SK-N-SH (cell line): ENCODE data around the gene CTBP1. TPM values are rescaled to one million over a fixed set of nuclear protein-coding genes. Genes with fewer than 3 reads are reported as not detected.
"Not testable (repeated sequence)": the region's sequence is repeated elsewhere in the genome, so short reads cannot be mapped to it uniquely, and the experiment has no call there.

Experiments used
- CTCF ChIA-PET: fragments of 300-600, 350-600 bp; formaldehyde crosslinking; extraction: SDS; loops from one replicate; lab custom pipeline; 2021; lab: Yijun Ruan, JAX
- POLR2A ChIA-PET: fragments of 350-600 bp; sonication (Branson Sonifier 250); formaldehyde crosslinking; extraction: SDS; loops from one replicate; lab custom pipeline; 2020; ENCODE audit warnings: antibody characterized with exemption, inconsistent platforms; lab: Yijun Ruan, JAX
- DNase-seq: peaks from one replicate; pipeline ENCODE4 v3.0.0; 2012
- H2AFZ ChIP-seq: fragments of 200-600 bp; sonication (generic); 2 replicates; pipeline ENCODE4 v1.8.1; 2016; ENCODE audit warnings: antibody characterized with exemption, mild to moderate bottlenecking, low read depth
- H3F3A ChIP-seq: fragments of 200-600 bp; sonication (generic); replicated peaks from 2 replicates; pipeline ENCODE3; 2016; ENCODE audit warnings: antibody characterized with exemption, mild to moderate bottlenecking; ENCODE audit not compliant: insufficient read depth
- H3K27ac ChIP-seq, 2 experiments: fragments of 200-500 bp in 1 of 2; fragments of 200-600 bp in 1 of 2; sonication (Bioruptor generic) in 1 of 2; sonication (generic), shearing (Covaris generic) in 1 of 2; 2 replicates each; pipeline versions ENCODE4 v1.5.1 to v1.6.1; 2014 to 2016; ENCODE audit warnings: low read depth in 2 of 2, inconsistent platforms in 1 of 2, low read length in 1 of 2, mild to moderate bottlenecking in 1 of 2, mixed read lengths in 1 of 2
- H3K27me3 ChIP-seq: fragments of 200-600 bp; sonication (generic), shearing (Covaris generic); 2 replicates; pipeline ENCODE4 v1.6.1; 2016; ENCODE audit warnings: mixed run types; ENCODE audit not compliant: insufficient read depth
- H3K36me3 ChIP-seq, 2 experiments: fragments of 200-500 bp in 1 of 2; fragments of 200-600 bp in 1 of 2; sonication (Bioruptor generic) in 1 of 2; sonication (generic) in 1 of 2; replicated peaks in 1 of 2; 2 replicates each; pipeline versions ENCODE3 to v1.5.1; 2014 to 2016; ENCODE audit warnings: low read length in 1 of 2, mild to moderate bottlenecking in 1 of 2; ENCODE audit not compliant: insufficient read depth in 2 of 2, control insufficient read depth in 1 of 2
- H3K4me1 ChIP-seq, 2 experiments: fragments of 200-500 bp in 1 of 2; fragments of 200-600 bp in 1 of 2; sonication (Bioruptor generic) in 1 of 2; sonication (generic), shearing (Covaris generic) in 1 of 2; 2 replicates each; pipeline versions ENCODE4 v1.5.1 to v1.6.1; 2014 to 2016; ENCODE audit warnings: low read depth in 1 of 2, low read length in 1 of 2, mixed run types in 1 of 2; ENCODE audit not compliant: insufficient read depth in 2 of 2, control insufficient read depth in 1 of 2
- H3K4me2 ChIP-seq: fragments of 200-600 bp; sonication (generic), shearing (Covaris generic); 2 replicates; pipeline ENCODE4 v1.6.1; 2017; ENCODE audit warnings: mixed run types
- H3K4me3 ChIP-seq, 2 experiments: fragments of 200-500 bp in 1 of 2; fragments of 200-600 bp in 1 of 2; sonication (Bioruptor generic) in 1 of 2; sonication (generic), shearing (Covaris generic) in 1 of 2; 2 replicates each; pipeline versions ENCODE4 v1.5.1 to v1.8.1; 2014 to 2016; ENCODE audit warnings: low read depth in 2 of 2, inconsistent platforms in 1 of 2, low read length in 1 of 2, mild to moderate bottlenecking in 1 of 2, mixed read lengths in 1 of 2, moderate library complexity in 1 of 2
- H3K79me2 ChIP-seq: fragments of 200-600 bp; sonication (generic); 2 replicates; pipeline ENCODE4 v1.8.1; 2017; ENCODE audit warnings: mild to moderate bottlenecking; ENCODE audit not compliant: insufficient read depth
- H3K9ac ChIP-seq: fragments of 200-600 bp; sonication (generic); 2 replicates; pipeline ENCODE4 v1.6.1; 2017; ENCODE audit warnings: mixed run types
- H3K9me2 ChIP-seq: fragments of 200-600 bp; sonication (generic); 2 replicates; pipeline ENCODE4 v1.6.1; 2017; ENCODE audit warnings: mixed run types
- H3K9me3 ChIP-seq: fragments of 200-600 bp; sonication (generic); 2 replicates; pipeline ENCODE4 v1.6.1; 2017; ENCODE audit warnings: mixed run types, mild to moderate bottlenecking, moderate library complexity
- H4K20me1 ChIP-seq: fragments of 200-600 bp; sonication (generic); 2 replicates; pipeline ENCODE4 v1.6.1; 2017; ENCODE audit warnings: mild to moderate bottlenecking, mixed run types; ENCODE audit not compliant: insufficient read depth
- FOXJ3 ChIP-seq: sonication (generic); formaldehyde crosslinking; IDR thresholded peaks from 2 replicates; pipeline ENCODE4 v1.5.1; 2020; ENCODE audit warnings: mild to moderate bottlenecking, missing genetic modification reagents
- FOXM1 ChIP-seq: IDR thresholded peaks from 2 replicates; pipeline ENCODE4 v1.4.0; 2012; ENCODE audit warnings: low read depth, mild to moderate bottlenecking
- GABPA ChIP-seq: IDR thresholded peaks from 2 replicates; pipeline ENCODE4 v1.4.0; 2012; ENCODE audit warnings: low read depth, mild to moderate bottlenecking
- RAD21 ChIP-seq: IDR thresholded peaks from 2 replicates; pipeline ENCODE4 v1.6.1; 2012; ENCODE audit warnings: mild to moderate bottlenecking, low read length
- SMC3 ChIP-seq: IDR thresholded peaks from 2 replicates; pipeline ENCODE4 v1.6.1; 2012; ENCODE audit warnings: low read depth, low read length, improper control_type of control experiment
- TAF1 ChIP-seq: IDR thresholded peaks from 2 replicates; pipeline ENCODE4 v1.6.1; 2012; ENCODE audit warnings: low read depth, mild to moderate bottlenecking, low read length, moderate library complexity, borderline replicate concordance
- TEAD4 ChIP-seq: IDR thresholded peaks from 2 replicates; pipeline ENCODE4 v1.4.0; 2012; ENCODE audit warnings: mild to moderate bottlenecking, borderline replicate concordance; ENCODE audit not compliant: insufficient read depth
- YY1 ChIP-seq: IDR thresholded peaks from 2 replicates; pipeline ENCODE4 v1.4.0; 2012; ENCODE audit warnings: low read depth, mild to moderate bottlenecking
- WGBS: methylation state at CpG from one replicate; pipeline ENCODE4 v1.1.6; 2017; ENCODE audit warnings: low lambda C conversion rate; 5-methylcytosine and 5-hydroxymethylcytosine counted together
- polyA plus RNA-seq, 3 experiments: library from polyadenylated mRNA; depleted of rRNA; stranded (reverse); fragments of >200 nt; gene quantifications; 2 replicates each; pipeline ENCODE4 v1.2.3, GENCODE V29; 2012
- TF ChIP-seq, protein P1 (sequence below): IDR thresholded peaks from 2 replicates; pipeline ENCODE4 v1.4.0; 2012; ENCODE audit warnings: low read depth, borderline replicate concordance
- TF ChIP-seq, protein P2 (sequence below): fragments of 200-600 bp; sonication (generic); IDR thresholded peaks from 2 replicates; pipeline ENCODE4 v1.6.1; 2017; ENCODE audit warnings: antibody characterized with exemption, mild to moderate bottlenecking, moderate library complexity
- TF ChIP-seq, protein P3 (sequence below): IDR thresholded peaks from 2 replicates; pipeline ENCODE4 v1.4.0; 2012; ENCODE audit warnings: low read depth, borderline replicate concordance

The CTBP1 gene
- polyA plus RNA-seq, 1 of the 3 experiments (the other 2 are of a cell fraction), result 183 TPM

DNA sequence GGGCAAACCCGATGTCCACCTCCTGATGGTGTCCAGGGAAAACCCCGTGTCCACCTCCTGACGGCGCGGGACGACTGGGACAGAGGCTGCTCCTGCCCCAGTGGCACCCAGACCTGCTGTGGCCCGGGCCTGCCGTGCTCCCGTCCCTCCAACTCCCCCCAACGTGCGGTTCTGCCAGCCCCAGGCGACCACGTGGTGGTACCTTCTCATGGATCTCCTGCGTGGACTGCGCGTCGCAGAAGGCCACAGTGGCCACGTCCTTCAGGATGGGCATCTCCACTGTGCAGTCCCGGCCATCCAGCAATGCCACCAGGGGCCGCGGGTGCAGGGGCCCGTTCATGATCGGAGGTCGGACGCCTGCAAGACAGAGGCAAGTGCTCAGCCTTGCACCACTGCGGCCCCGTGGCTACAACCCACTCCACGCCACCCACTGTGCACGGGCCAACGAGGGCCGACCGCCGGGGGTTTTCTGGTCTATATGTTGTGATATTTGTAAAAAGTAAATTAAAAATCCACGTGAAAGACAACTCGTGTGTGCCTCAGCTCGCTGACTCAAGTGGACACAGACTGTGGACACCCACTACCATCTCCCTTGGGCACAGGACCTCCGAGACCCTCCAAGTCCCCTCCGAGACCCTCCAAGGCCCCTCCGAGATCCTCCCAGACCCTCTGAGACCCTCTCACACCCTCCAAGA, 10.8 kb downstream of the CTBP1 start:
- Histone ChIP-seq H3K9me2 (no peaks in the 10 kb centered on the region), H3K79me2 (peaks cover 50% of the 10 kb centered on the region), H3K4me2 (no peak overlapping the region), H3K4me3 (no peak overlapping the region), H3K36me3 (peaks cover 6 to 72% of the 10 kb centered on the region in 2 experiments), H4K20me1 (peaks cover 56% of the 10 kb centered on the region), H3K27me3 (no peaks in the 10 kb centered on the region), H3K9ac (no peak overlapping the region), H2AFZ (no peak overlapping the region), H3F3A (no peaks in the 10 kb centered on the region), H3K9me3 (no peaks in the 10 kb centered on the region), H3K4me1 (peaks cover 0 to 25% of the 10 kb centered on the region in 2 experiments; a peak in 1 of 4 replicates), H3K27ac (no peak overlapping the region)
- CTCF ChIA-PET, result no interaction called here
- POLR2A ChIA-PET, result no interaction called here
- WGBS, result 97% methylated on average over 28 of the region's 39 CpGs
- no peak for TF ChIP-seq FOXJ3 (CRISPR knock-in tag)
- TF ChIP-seq SMC3, result no peak
- no peak for TF ChIP-seq TEAD4
- TF ChIP-seq, protein P1, sequence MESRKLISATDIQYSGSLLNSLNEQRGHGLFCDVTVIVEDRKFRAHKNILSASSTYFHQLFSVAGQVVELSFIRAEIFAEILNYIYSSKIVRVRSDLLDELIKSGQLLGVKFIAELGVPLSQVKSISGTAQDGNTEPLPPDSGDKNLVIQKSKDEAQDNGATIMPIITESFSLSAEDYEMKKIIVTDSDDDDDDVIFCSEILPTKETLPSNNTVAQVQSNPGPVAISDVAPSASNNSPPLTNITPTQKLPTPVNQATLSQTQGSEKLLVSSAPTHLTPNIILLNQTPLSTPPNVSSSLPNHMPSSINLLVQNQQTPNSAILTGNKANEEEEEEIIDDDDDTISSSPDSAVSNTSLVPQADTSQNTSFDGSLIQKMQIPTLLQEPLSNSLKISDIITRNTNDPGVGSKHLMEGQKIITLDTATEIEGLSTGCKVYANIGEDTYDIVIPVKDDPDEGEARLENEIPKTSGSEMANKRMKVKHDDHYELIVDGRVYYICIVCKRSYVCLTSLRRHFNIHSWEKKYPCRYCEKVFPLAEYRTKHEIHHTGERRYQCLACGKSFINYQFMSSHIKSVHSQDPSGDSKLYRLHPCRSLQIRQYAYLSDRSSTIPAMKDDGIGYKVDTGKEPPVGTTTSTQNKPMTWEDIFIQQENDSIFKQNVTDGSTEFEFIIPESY, result no peak
- no peak for TF ChIP-seq RAD21
- TF ChIP-seq FOXM1, result no peak
- no peak for TF ChIP-seq TAF1
- TF ChIP-seq, protein P2, sequence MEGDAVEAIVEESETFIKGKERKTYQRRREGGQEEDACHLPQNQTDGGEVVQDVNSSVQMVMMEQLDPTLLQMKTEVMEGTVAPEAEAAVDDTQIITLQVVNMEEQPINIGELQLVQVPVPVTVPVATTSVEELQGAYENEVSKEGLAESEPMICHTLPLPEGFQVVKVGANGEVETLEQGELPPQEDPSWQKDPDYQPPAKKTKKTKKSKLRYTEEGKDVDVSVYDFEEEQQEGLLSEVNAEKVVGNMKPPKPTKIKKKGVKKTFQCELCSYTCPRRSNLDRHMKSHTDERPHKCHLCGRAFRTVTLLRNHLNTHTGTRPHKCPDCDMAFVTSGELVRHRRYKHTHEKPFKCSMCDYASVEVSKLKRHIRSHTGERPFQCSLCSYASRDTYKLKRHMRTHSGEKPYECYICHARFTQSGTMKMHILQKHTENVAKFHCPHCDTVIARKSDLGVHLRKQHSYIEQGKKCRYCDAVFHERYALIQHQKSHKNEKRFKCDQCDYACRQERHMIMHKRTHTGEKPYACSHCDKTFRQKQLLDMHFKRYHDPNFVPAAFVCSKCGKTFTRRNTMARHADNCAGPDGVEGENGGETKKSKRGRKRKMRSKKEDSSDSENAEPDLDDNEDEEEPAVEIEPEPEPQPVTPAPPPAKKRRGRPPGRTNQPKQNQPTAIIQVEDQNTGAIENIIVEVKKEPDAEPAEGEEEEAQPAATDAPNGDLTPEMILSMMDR, result no peak
- TF ChIP-seq YY1, result no peak
- TF ChIP-seq, protein P3, sequence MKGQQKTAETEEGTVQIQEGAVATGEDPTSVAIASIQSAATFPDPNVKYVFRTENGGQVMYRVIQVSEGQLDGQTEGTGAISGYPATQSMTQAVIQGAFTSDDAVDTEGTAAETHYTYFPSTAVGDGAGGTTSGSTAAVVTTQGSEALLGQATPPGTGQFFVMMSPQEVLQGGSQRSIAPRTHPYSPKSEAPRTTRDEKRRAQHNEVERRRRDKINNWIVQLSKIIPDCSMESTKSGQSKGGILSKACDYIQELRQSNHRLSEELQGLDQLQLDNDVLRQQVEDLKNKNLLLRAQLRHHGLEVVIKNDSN, result no peak
- no peak for TF ChIP-seq GABPA
- DNase-seq, result peak; percentile 14

DNA sequence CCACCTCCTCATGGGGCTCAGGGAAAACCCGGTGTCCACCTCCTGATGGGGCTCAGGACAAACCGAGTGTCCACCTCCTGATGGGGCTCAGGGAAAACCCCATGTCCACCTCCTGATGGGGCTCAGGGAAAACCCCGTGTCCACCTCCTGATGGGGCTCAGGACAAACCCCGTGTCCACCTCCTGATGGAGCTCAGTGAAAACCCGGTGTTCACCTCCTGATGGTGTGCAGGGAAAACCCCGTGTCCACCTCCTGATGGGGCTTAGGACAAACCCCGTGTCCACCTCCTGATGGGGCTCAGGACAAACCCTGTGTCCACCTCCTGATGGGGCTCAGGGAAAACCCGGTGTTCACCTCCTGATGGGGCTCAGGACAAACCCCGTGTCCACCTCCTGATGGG, 11.7 kb downstream of the CTBP1 start:
- peaks cover 51% of the 10 kb centered on the region for H4K20me1 ChIP-seq
- CTCF ChIA-PET, result not testable (repeated sequence)
- 98% methylated on average over 6 of the region's 9 CpGs for WGBS

DNA sequence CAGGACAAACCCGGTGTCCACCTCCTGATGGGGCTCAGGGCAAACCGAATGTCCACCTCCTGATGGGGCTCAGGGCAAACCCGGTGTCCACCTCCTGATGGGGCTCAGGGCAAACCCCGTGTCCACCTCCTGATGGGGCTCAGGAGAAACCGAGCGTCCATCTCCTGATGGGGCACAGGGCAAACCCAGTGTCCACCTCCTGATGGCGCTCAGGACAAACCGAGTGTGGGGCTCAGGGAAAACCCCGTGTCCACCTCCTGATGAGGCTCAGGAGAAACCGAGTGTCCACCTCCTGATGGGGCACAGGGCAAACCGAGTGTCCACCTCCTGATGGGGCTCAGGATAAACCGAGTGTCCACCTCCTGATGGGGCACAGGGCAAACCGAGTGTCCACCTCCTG, 12.1 kb downstream of the CTBP1 start:
- H3F3A ChIP-seq, H3K4me3 ChIP-seq, H3K27ac ChIP-seq, H3K27me3 ChIP-seq, CTCF ChIA-PET, H3K9ac ChIP-seq, POLR2A ChIA-PET, DNase-seq, H3K9me2 ChIP-seq, H3K9me3 ChIP-seq, H3K4me2 ChIP-seq, H2AFZ ChIP-seq: not testable (repeated sequence)
- peaks cover 6 to 79% of the 10 kb centered on the region in 2 experiments for H3K36me3 ChIP-seq
- H3K79me2 ChIP-seq, result peaks cover 37% of the 10 kb centered on the region
- WGBS, result 75% methylated on average over 2 of the region's 13 CpGs
- H4K20me1 ChIP-seq, result peaks cover 47% of the 10 kb centered on the region
- peaks cover 0 to 30% of the 10 kb centered on the region in 2 experiments; a peak in 1 of 4 replicates for H3K4me1 ChIP-seq

More for the DNA sequence above, 11.7 kb downstream of the CTBP1 start:
- H3K9ac ChIP-seq, H3K4me3 ChIP-seq, H2AFZ ChIP-seq, H3F3A ChIP-seq, POLR2A ChIA-PET, H3K9me2 ChIP-seq, H3K27ac ChIP-seq, H3K9me3 ChIP-seq, DNase-seq, H3K4me2 ChIP-seq, H3K27me3 ChIP-seq: not testable (repeated sequence)
- Histone ChIP-seq H3K79me2 (peaks cover 42% of the 10 kb centered on the region), H3K36me3 (peaks cover 6 to 77% of the 10 kb centered on the region in 2 experiments), H3K4me1 (peaks cover 0 to 30% of the 10 kb centered on the region in 2 experiments; a peak in 1 of 4 replicates)
